ENCODE data around the gene GABRR3. TPM values are rescaled to one million over a fixed set of nuclear protein-coding genes. Genes with fewer than 3 reads are reported as not detected.
"Not testable (repeated sequence)": the region's sequence is repeated elsewhere in the genome, so short reads cannot be mapped to it uniquely, and the experiment has no call there.

GABRR3 gene
- polyA plus RNA-seq, 1 of the 3 experiments (the other 2 are of a cell fraction): not detected

DNA sequence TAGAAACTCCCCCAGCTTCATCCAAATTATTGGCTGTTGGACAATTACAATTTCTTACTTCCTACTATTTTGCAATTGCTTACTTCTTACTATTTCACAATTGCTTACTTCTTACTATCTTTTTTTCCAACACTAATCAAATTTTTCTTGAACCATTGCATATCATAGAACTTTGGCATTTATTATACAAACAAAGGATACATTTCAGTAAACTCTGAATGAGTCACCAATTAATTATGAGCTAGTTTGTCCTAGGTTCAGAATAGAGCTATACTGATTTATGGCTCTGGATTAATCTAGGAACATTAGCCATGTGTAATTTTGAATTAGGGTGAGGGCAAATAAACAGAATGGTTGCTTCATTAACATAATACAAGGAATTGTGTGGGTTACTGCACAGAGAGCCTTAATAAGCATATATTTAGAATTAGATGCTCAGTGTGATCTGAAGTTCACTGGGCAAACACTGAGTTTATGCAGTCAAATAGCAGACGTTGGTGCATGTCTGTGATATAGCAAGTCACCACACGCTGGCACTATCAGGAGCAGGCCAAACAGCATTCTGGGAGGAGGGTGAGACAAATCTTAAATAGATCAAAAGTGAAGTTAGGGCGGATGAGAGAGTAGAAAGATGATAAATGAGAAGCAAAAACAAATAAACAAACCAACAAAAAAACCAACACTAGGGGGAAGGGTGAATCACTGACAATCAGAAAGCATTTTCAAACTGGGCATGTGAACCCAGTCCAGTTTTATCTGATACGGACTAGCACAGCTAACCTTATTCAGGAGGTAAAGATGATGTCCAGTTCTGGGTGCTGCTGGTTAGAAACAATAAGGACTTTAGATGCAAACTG is 21.5 kb downstream of the GABRR3 start (continued):
- TF ChIP-seq REST (IDR thresholded peaks at IDR 0.05; ENCODE audit: low read depth, low read length) (no peak), SMC3 (IDR thresholded peaks at IDR 0.05; ENCODE audit: low read depth, low read length) (no peak)

DNA sequence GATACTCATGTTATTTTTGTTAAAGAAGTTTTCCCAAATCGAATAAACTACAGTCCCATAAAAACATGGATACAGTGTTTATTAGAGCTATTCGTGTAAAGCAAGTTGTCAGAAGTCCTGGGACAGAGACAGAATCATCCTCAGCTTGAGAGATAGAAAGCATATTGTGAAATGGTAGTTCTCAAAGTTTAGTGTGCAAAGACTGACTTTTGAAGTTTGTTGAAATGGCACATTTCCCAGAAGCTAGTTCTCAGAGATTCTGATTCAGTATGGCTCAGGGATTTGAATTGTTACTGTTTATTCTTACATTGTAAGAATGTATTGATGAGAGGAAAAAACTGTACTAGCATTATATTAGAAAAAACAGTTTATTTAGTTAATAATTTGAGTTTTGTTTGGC is 22.1 kb downstream of the GABRR3 start:
- no peaks in the 10 kb centered on the region for H3F3A ChIP-seq (replicated peaks; ENCODE audit: insufficient read depth)
- no peaks in the 10 kb centered on the region for H3K9me3 ChIP-seq
- no peaks in the 10 kb centered on the region for H3K9me2 ChIP-seq
- no peak overlapping the region for H3K4me3 ChIP-seq (ENCODE audit: low read depth in 2 of 2, low read length in 1 of 2)
- H2AFZ ChIP-seq (ENCODE audit: low read depth): no peak overlapping the region
- no peak overlapping the region for H3K4me2 ChIP-seq
- CTCF ChIA-PET: interaction anchor here (0.6 to 4.9 kb wide), 8 partner anchors 9 to 1150 kb away, joined by 3 to 30 read pairs (median 4); no protein-coding TSS in a partner anchor
- H3K27ac ChIP-seq (ENCODE audit: low read depth in 2 of 2, low read length in 1 of 2): no peak overlapping the region
- H3K4me1 ChIP-seq (ENCODE audit: control insufficient read depth in 1 of 2, insufficient read depth in 2 of 2, low read depth in 1 of 2, low read length in 1 of 2): no peaks in the 10 kb centered on the region
- no peaks in the 10 kb centered on the region for H3K36me3 ChIP-seq (replicated peaks in 1 of 2; ENCODE audit: control insufficient read depth in 1 of 2, insufficient read depth in 2 of 2, low read length in 1 of 2)
- WGBS (ENCODE audit: low lambda C conversion rate): 6% methylated on average over 2 of the region's 2 CpGs
- H3K27me3 ChIP-seq (ENCODE audit: insufficient read depth): no peaks in the 10 kb centered on the region
- POLR2A ChIA-PET: no interaction called here
- TF ChIP-seq REST (IDR thresholded peaks at IDR 0.05; ENCODE audit: low read depth, low read length) (no peak), YY1 (IDR thresholded peaks at IDR 0.05; ENCODE audit: low read depth) (no peak), RXRA (IDR thresholded peaks at IDR 0.05; ENCODE audit: borderline replicate concordance, low read depth) (no peak), RCOR1 (IDR thresholded peaks at IDR 0.05; ENCODE audit: low read length) (no peak)
- no peak for DNase-seq
- H3K9ac ChIP-seq: no peak overlapping the region
- no peaks in the 10 kb centered on the region for H4K20me1 ChIP-seq (ENCODE audit: insufficient read depth)
- no peaks in the 10 kb centered on the region for H3K79me2 ChIP-seq (ENCODE audit: insufficient read depth)

GRCh38 chr3:98010883-98011449 is 24.1 kb downstream of the GABRR3 start:
- DNase-seq; H3K4me2 ChIP-seq; H3K9ac ChIP-seq; H3K36me3 ChIP-seq (replicated peaks in 1 of 2; ENCODE audit: control insufficient read depth in 1 of 2, insufficient read depth in 2 of 2, low read length in 1 of 2); H3K9me3 ChIP-seq; H3K27ac ChIP-seq (ENCODE audit: low read depth in 2 of 2, low read length in 1 of 2); POLR2A ChIA-PET; H3K4me1 ChIP-seq (ENCODE audit: control insufficient read depth in 1 of 2, insufficient read depth in 2 of 2, low read depth in 1 of 2, low read length in 1 of 2); H3K4me3 ChIP-seq (ENCODE audit: low read depth in 2 of 2, low read length in 1 of 2); H3K9me2 ChIP-seq; H3F3A ChIP-seq (replicated peaks; ENCODE audit: insufficient read depth); H2AFZ ChIP-seq (ENCODE audit: low read depth); H3K27me3 ChIP-seq (ENCODE audit: insufficient read depth); H3K79me2 ChIP-seq (ENCODE audit: insufficient read depth); H4K20me1 ChIP-seq (ENCODE audit: insufficient read depth): not testable (repeated sequence)
- 47% methylated on average over 3 of the region's 4 CpGs for WGBS (ENCODE audit: low lambda C conversion rate)
- CTCF ChIA-PET: interaction anchor here (0.7 to 4.9 kb wide), 6 partner anchors 11 to 291 kb away, joined by 3 to 30 read pairs (median 4); partner anchors contain the start of gene CRYBG3
